HEK293 (cell line): ENCODE results near the gene ZNF296.

Source experiments
- BCL11A ChIP-seq: fragments of 450-650 bp; formaldehyde crosslinking; IDR thresholded peaks from 2 replicates; pipeline ENCODE4 v1.5.1; 2016; ENCODE audit warnings: low read depth, missing biosample characterization, missing genetic modification characterization
- ELK4 ChIP-seq: IDR thresholded peaks from 2 replicates; pipeline ENCODE4 v1.6.1; 2011; ENCODE audit warnings: mild to moderate bottlenecking, low read depth, low read length, borderline replicate concordance
- FEZF1 ChIP-seq: fragments of 450-650 bp; formaldehyde crosslinking; IDR thresholded peaks from 2 replicates; pipeline ENCODE4 v1.5.1; 2016; ENCODE audit warnings: missing biosample characterization, missing genetic modification characterization
- IKZF3 ChIP-seq: fragments of 450-650 bp; IDR thresholded peaks from 2 replicates; pipeline ENCODE4 v1.5.0; 2018; ENCODE audit warnings: missing biosample characterization, mild to moderate bottlenecking, missing genetic modification characterization, moderate library complexity
- KLF8 ChIP-seq: fragments of 450-650 bp; formaldehyde crosslinking; IDR thresholded peaks from 2 replicates; pipeline ENCODE4 v1.5.1; 2016; ENCODE audit warnings: missing biosample characterization, missing genetic modification characterization
- PRDM10 ChIP-seq: fragments of 450-650 bp; formaldehyde crosslinking; IDR thresholded peaks from 2 replicates; pipeline ENCODE4 v1.5.1; 2016; ENCODE audit warnings: missing biosample characterization, missing genetic modification characterization
- RBAK ChIP-seq: fragments of 450-650 bp; formaldehyde crosslinking; IDR thresholded peaks from 2 replicates; pipeline ENCODE4 v1.5.1; 2016; ENCODE audit warnings: missing biosample characterization, missing genetic modification characterization
- REST ChIP-seq: fragments of 450-650 bp; formaldehyde crosslinking; IDR thresholded peaks from 2 replicates; pipeline ENCODE4 v1.5.1; 2016; ENCODE audit warnings: missing biosample characterization, missing genetic modification characterization
- ZBTB17 ChIP-seq: fragments of 450-650 bp; formaldehyde crosslinking; IDR thresholded peaks from 2 replicates; pipeline ENCODE4 v1.5.1; 2016; ENCODE audit warnings: missing biosample characterization, missing genetic modification characterization
- ZNF146 ChIP-seq: fragments of 450-650 bp; formaldehyde crosslinking; IDR thresholded peaks from 2 replicates; pipeline ENCODE4 v1.5.1; 2016; ENCODE audit warnings: missing biosample characterization, missing genetic modification characterization
- ZNF184 ChIP-seq: fragments of 450-650 bp; IDR thresholded peaks from 2 replicates; pipeline ENCODE4 v1.5.1; 2018; ENCODE audit warnings: missing biosample characterization, mild to moderate bottlenecking, missing genetic modification characterization
- ZNF2 ChIP-seq: fragments of 450-650 bp; formaldehyde crosslinking; IDR thresholded peaks from 2 replicates; pipeline ENCODE4 v1.5.1; 2016; ENCODE audit warnings: missing biosample characterization, missing genetic modification characterization
- ZNF211 ChIP-seq: fragments of 450-650 bp; formaldehyde crosslinking; IDR thresholded peaks from 2 replicates; pipeline ENCODE4 v1.5.1; 2016; ENCODE audit warnings: low read depth, missing biosample characterization, missing genetic modification characterization
- ZNF24 ChIP-seq: fragments of 450-650 bp; formaldehyde crosslinking; IDR thresholded peaks from 2 replicates; pipeline ENCODE4 v1.5.1; 2016; ENCODE audit warnings: missing biosample characterization, missing genetic modification characterization
- ZNF266 ChIP-seq: fragments of 450-650 bp; formaldehyde crosslinking; IDR thresholded peaks from 2 replicates; pipeline ENCODE4 v1.5.1; 2016; ENCODE audit warnings: missing biosample characterization, missing genetic modification characterization, low read depth
- ZNF292 ChIP-seq: fragments of 450-650 bp; formaldehyde crosslinking; IDR thresholded peaks from 2 replicates; pipeline ENCODE4 v1.5.1; 2016; ENCODE audit warnings: low read depth, missing biosample characterization, missing genetic modification characterization, borderline replicate concordance
- ZNF341 ChIP-seq: fragments of 450-650 bp; formaldehyde crosslinking; IDR thresholded peaks from 2 replicates; pipeline ENCODE4; 2016; ENCODE audit warnings: low read depth, missing biosample characterization, missing genetic modification characterization
- ZNF391 ChIP-seq: fragments of 450-650 bp; formaldehyde crosslinking; IDR thresholded peaks from 2 replicates; pipeline ENCODE4 v1.5.1; 2016; ENCODE audit warnings: low read depth, missing biosample characterization, missing genetic modification characterization, borderline replicate concordance
- ZNF394 ChIP-seq: fragments of 450-650 bp; formaldehyde crosslinking; IDR thresholded peaks from 2 replicates; pipeline ENCODE4 v1.5.1; 2016; ENCODE audit warnings: missing biosample characterization, missing genetic modification characterization, mild to moderate bottlenecking, moderate library complexity, borderline replicate concordance
- ZNF449 ChIP-seq: fragments of 450-650 bp; formaldehyde crosslinking; IDR thresholded peaks from 2 replicates; pipeline ENCODE4 v1.5.1; 2017; ENCODE audit warnings: missing biosample characterization, mild to moderate bottlenecking, missing genetic modification characterization, moderate library complexity
- ZNF48 ChIP-seq: fragments of 450-650 bp; formaldehyde crosslinking; IDR thresholded peaks from 2 replicates; pipeline ENCODE4 v1.5.1; 2016; ENCODE audit warnings: missing biosample characterization, missing genetic modification characterization
- ZNF510 ChIP-seq: fragments of 450-650 bp; formaldehyde crosslinking; IDR thresholded peaks from 2 replicates; pipeline ENCODE4 v1.5.1; 2018; ENCODE audit warnings: mild to moderate bottlenecking, missing genetic modification characterization, missing biosample characterization; ENCODE audit not compliant: insufficient replicate concordance
- ZNF530 ChIP-seq: fragments of 450-650 bp; formaldehyde crosslinking; IDR thresholded peaks from 2 replicates; pipeline ENCODE4 v1.5.1; 2016; ENCODE audit warnings: low read depth, missing biosample characterization, missing genetic modification characterization
- ZNF610 ChIP-seq: fragments of 450-650 bp; formaldehyde crosslinking; IDR thresholded peaks from 2 replicates; pipeline ENCODE4 v1.5.1; 2016; ENCODE audit warnings: missing biosample characterization, missing genetic modification characterization, borderline replicate concordance
- ZNF626 ChIP-seq: fragments of 450-650 bp; sonication (Bioruptor Pico); formaldehyde crosslinking; IDR thresholded peaks from 2 replicates; pipeline ENCODE4 v1.5.1; 2018; ENCODE audit warnings: missing biosample characterization, missing genetic modification characterization, inconsistent platforms
- ZNF670 ChIP-seq: fragments of 450-650 bp; formaldehyde crosslinking; IDR thresholded peaks from 2 replicates; pipeline ENCODE4 v1.5.1; 2016; ENCODE audit warnings: missing biosample characterization, missing genetic modification characterization, low read depth
- ZNF707 ChIP-seq: fragments of 450-650 bp; formaldehyde crosslinking; IDR thresholded peaks from 2 replicates; pipeline ENCODE4 v1.5.1; 2016; ENCODE audit warnings: missing biosample characterization, missing genetic modification characterization
- ZNF747 ChIP-seq: fragments of 450-650 bp; formaldehyde crosslinking; IDR thresholded peaks from 2 replicates; pipeline ENCODE4 v1.5.1; 2016; ENCODE audit warnings: missing biosample characterization, missing genetic modification characterization
- ZNF768 ChIP-seq: fragments of 450-650 bp; formaldehyde crosslinking; IDR thresholded peaks from 2 replicates; pipeline ENCODE4 v1.5.1; 2018; ENCODE audit warnings: missing biosample characterization, mild to moderate bottlenecking, missing genetic modification characterization
- ZXDB ChIP-seq: fragments of 450-650 bp; formaldehyde crosslinking; IDR thresholded peaks from 2 replicates; pipeline ENCODE4 v1.5.1; 2016; ENCODE audit warnings: missing biosample characterization, missing genetic modification characterization

Gene ZNF296

GRCh38 chr19:45091031-45091923, 15.0 kb upstream of the ZNF296 start (continued):
- TF ChIP-seq ZNF768 (tag by site-specific recombination) (no peak), ZNF341 (tag by site-specific recombination) (no peak), ZNF146 (tag by site-specific recombination) (no peak), ZNF2 (tag by site-specific recombination) (peak; percentile 56; the same call in 1 of the 2 replicates), REST (tag by site-specific recombination) (peak; percentile 28; the same call in 1 of the 2 replicates), ZNF292 (no peak), PRDM10 (tag by site-specific recombination) (peak; percentile 95), BCL11A (tag by site-specific recombination) (no peak), ZNF24 (peak; percentile 80), ZNF449 (tag by site-specific recombination) (no peak), ZBTB17 (tag by site-specific recombination) (peak; percentile 98), ZNF530 (tag by site-specific recombination) (no peak), ZNF391 (tag by site-specific recombination) (peak; percentile 47; the same call in 1 of the 2 replicates), KLF8 (tag by site-specific recombination) (peak; percentile 97), ZNF211 (tag by site-specific recombination) (no peak), ELK4 (no peak), RBAK (tag by site-specific recombination) (0 out of 2 replicates have a peak, but pooled peaks have one; percentile 13), ZXDB (tag by site-specific recombination) (peak; percentile 73), IKZF3 (tag by site-specific recombination) (peak; percentile 27; the same call in 1 of the 2 replicates), ZNF707 (no peak), ZNF394 (tag by site-specific recombination) (peak; percentile 48), ZNF747 (no peak), ZNF266 (tag by site-specific recombination) (no peak), ZNF626 (tag by site-specific recombination) (no peak), ZNF184 (no peak), ZNF48 (tag by site-specific recombination) (no peak), ZNF670 (tag by site-specific recombination) (no peak), FEZF1 (tag by site-specific recombination) (no peak), ZNF610 (peak; percentile 62; the same call in 1 of the 2 replicates), ZNF510 (tag by site-specific recombination) (no peak)
